Measurements from ENCODE around the gene SHE. TPM values are rescaled to one million over a fixed set of nuclear protein-coding genes. Genes with fewer than 3 reads are reported as not detected.

SHE gene
- total and polyA plus RNA-seq, 4 donors = 3.1 to 7.5 (median 4.7) TPM

DNA sequence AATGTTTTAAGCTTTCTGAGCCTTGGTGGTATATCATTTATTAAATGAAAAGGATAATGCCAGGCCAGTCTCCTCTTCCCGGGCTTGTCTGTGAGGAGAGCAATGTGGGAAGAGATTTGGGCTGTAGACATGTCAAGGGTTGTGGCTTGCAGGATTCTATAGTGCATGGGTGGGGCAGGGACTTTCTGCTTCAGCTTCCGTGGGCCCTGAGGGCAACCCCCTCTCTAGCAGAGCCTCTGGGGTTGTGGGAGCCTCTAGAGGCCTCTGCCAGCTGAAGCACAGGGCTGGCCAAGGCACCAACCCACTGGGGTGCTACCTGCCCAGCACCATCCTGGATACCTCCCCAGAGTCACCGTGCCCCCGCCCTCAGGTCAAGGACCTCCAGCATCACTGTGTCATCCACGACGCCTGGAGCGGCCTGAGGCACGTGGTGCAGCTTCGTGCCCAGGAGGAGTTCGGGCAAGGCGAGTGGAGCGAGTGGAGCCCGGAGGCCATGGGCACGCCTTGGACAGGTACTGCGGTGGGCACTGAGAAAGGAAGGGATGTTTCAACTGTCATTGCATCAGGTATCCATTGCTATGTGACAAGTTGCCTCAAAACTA, 66.5 kb downstream of the SHE start:
- H3K27me3 ChIP-seq (ENCODE audit: control insufficient read depth in 4 of 4, insufficient read depth in 4 of 4, low read length in 3 of 4) = no peaks in the 10 kb centered on the region
- H3K27ac ChIP-seq (ENCODE audit: low read depth in 1 of 2, low read length in 2 of 2) = peak overlapping the region in 1 of 2 donors; percentile 12
- no peak overlapping the region for H3K9ac ChIP-seq (ENCODE audit: low read depth in 1 of 2, low read length in 2 of 2)
- H3K36me3 ChIP-seq (ENCODE audit: control insufficient read depth in 4 of 4, insufficient read depth in 3 of 4, low read depth in 1 of 4, low read length in 3 of 4) = peaks cover 6 to 55% (median 40%) of the 10 kb centered on the region in 4 donors
- 82% methylated on average over 15 of the region's 15 CpGs for WGBS
- H3K4me1 ChIP-seq (ENCODE audit: control insufficient read depth in 4 of 4, insufficient read depth in 4 of 4, low read length in 3 of 4) = peaks cover 4 to 48% (median 28%) of the 10 kb centered on the region in 4 donors
- TF ChIP-seq, protein P1, sequence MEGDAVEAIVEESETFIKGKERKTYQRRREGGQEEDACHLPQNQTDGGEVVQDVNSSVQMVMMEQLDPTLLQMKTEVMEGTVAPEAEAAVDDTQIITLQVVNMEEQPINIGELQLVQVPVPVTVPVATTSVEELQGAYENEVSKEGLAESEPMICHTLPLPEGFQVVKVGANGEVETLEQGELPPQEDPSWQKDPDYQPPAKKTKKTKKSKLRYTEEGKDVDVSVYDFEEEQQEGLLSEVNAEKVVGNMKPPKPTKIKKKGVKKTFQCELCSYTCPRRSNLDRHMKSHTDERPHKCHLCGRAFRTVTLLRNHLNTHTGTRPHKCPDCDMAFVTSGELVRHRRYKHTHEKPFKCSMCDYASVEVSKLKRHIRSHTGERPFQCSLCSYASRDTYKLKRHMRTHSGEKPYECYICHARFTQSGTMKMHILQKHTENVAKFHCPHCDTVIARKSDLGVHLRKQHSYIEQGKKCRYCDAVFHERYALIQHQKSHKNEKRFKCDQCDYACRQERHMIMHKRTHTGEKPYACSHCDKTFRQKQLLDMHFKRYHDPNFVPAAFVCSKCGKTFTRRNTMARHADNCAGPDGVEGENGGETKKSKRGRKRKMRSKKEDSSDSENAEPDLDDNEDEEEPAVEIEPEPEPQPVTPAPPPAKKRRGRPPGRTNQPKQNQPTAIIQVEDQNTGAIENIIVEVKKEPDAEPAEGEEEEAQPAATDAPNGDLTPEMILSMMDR (IDR thresholded peaks at IDR 0.05; ENCODE audit: low read depth, low read length, missing input control) = no peak
- TF ChIP-seq SP1 (IDR thresholded peaks at IDR 0.05) (no peak), FOXA1 (IDR thresholded peaks at IDR 0.05) (no peak), NR2F2 (IDR thresholded peaks at IDR 0.05) (no peak), EGR1 (IDR thresholded peaks at IDR 0.05; ENCODE audit: low read depth in 2 of 2) (no peak), JUND (IDR thresholded peaks at IDR 0.05) (no peak), FOXA2 (IDR thresholded peaks at IDR 0.05) (no peak), YY1 (IDR thresholded peaks at IDR 0.05) (no peak)
- TF ChIP-seq, protein P2, sequence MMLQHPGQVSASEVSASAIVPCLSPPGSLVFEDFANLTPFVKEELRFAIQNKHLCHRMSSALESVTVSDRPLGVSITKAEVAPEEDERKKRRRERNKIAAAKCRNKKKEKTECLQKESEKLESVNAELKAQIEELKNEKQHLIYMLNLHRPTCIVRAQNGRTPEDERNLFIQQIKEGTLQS (IDR thresholded peaks at IDR 0.05) = no peak
- TF ChIP-seq, protein P3, sequence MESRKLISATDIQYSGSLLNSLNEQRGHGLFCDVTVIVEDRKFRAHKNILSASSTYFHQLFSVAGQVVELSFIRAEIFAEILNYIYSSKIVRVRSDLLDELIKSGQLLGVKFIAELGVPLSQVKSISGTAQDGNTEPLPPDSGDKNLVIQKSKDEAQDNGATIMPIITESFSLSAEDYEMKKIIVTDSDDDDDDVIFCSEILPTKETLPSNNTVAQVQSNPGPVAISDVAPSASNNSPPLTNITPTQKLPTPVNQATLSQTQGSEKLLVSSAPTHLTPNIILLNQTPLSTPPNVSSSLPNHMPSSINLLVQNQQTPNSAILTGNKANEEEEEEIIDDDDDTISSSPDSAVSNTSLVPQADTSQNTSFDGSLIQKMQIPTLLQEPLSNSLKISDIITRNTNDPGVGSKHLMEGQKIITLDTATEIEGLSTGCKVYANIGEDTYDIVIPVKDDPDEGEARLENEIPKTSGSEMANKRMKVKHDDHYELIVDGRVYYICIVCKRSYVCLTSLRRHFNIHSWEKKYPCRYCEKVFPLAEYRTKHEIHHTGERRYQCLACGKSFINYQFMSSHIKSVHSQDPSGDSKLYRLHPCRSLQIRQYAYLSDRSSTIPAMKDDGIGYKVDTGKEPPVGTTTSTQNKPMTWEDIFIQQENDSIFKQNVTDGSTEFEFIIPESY (IDR thresholded peaks at IDR 0.05) = no peak
- TF ChIP-seq, protein P4, sequence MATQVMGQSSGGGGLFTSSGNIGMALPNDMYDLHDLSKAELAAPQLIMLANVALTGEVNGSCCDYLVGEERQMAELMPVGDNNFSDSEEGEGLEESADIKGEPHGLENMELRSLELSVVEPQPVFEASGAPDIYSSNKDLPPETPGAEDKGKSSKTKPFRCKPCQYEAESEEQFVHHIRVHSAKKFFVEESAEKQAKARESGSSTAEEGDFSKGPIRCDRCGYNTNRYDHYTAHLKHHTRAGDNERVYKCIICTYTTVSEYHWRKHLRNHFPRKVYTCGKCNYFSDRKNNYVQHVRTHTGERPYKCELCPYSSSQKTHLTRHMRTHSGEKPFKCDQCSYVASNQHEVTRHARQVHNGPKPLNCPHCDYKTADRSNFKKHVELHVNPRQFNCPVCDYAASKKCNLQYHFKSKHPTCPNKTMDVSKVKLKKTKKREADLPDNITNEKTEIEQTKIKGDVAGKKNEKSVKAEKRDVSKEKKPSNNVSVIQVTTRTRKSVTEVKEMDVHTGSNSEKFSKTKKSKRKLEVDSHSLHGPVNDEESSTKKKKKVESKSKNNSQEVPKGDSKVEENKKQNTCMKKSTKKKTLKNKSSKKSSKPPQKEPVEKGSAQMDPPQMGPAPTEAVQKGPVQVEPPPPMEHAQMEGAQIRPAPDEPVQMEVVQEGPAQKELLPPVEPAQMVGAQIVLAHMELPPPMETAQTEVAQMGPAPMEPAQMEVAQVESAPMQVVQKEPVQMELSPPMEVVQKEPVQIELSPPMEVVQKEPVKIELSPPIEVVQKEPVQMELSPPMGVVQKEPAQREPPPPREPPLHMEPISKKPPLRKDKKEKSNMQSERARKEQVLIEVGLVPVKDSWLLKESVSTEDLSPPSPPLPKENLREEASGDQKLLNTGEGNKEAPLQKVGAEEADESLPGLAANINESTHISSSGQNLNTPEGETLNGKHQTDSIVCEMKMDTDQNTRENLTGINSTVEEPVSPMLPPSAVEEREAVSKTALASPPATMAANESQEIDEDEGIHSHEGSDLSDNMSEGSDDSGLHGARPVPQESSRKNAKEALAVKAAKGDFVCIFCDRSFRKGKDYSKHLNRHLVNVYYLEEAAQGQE (IDR thresholded peaks at IDR 0.05) = no peak
- no peak for DNase-seq (ENCODE audit: low spot score)
- H3K4me3 ChIP-seq (ENCODE audit: low read depth in 1 of 3, low read length in 3 of 3) = no peak overlapping the region
- no peaks in the 10 kb centered on the region for H3K9me3 ChIP-seq (ENCODE audit: control insufficient read depth in 4 of 4, low read length in 3 of 4)

DNA sequence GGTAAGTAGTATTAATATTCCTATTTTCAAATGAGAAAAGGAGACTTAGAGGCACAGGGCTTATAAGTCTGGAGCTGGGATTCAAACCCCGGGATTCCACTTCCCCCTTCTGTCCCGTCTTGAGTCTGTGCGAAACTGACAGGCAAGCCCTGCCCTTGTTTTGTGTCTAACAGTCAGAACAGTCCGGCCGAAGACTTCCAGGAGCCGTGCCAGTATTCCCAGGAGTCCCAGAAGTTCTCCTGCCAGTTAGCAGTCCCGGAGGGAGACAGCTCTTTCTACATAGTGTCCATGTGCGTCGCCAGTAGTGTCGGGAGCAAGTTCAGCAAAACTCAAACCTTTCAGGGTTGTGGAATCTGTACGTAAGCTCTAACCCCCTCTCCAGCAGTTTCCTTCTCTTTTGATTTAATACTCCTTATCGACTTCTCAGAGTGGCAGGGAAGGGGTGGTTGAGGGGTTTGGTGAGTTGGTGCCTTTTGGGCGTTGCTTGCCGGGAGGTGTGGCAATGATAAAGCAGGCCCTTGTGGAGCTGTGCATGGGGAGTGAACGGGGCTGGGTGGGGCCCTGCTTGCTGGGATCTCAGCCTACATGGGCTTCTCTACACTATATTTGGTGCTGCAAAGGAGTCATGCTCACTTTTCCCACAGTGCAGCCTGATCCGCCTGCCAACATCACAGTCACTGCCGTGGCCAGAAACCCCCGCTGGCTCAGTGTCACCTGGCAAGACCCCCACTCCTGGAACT, 67.7 kb downstream of the SHE start:
- no peak overlapping the region for H3K9ac ChIP-seq (ENCODE audit: low read depth in 1 of 2, low read length in 2 of 2)
- H3K27me3 ChIP-seq (ENCODE audit: control insufficient read depth in 4 of 4, insufficient read depth in 4 of 4, low read length in 3 of 4) = no peaks in the 10 kb centered on the region
- H3K4me1 ChIP-seq (ENCODE audit: control insufficient read depth in 4 of 4, insufficient read depth in 4 of 4, low read length in 3 of 4) = peaks cover 1 to 45% (median 25%) of the 10 kb centered on the region in 4 donors
- TF ChIP-seq SP1 (IDR thresholded peaks at IDR 0.05) (peak; percentile 9), FOXA1 (IDR thresholded peaks at IDR 0.05) (no peak), HNF4G (IDR thresholded peaks at IDR 0.05) (no peak), RAD21 (IDR thresholded peaks at IDR 0.05) (peak in 1 of 2 donors; percentile 13), YY1 (IDR thresholded peaks at IDR 0.05) (no peak), GABPA (IDR thresholded peaks at IDR 0.05 in 1 of 2, conservative IDR thresholded peaks at IDR 0.05 in 1 of 2) (no peak)
- TF ChIP-seq, protein P5, sequence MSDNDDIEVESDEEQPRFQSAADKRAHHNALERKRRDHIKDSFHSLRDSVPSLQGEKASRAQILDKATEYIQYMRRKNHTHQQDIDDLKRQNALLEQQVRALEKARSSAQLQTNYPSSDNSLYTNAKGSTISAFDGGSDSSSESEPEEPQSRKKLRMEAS (IDR thresholded peaks at IDR 0.05) = peak; percentile 19
- no peak overlapping the region for H3K4me3 ChIP-seq (ENCODE audit: low read depth in 1 of 3, low read length in 3 of 3)
- WGBS = 63% methylated on average over 18 of the region's 18 CpGs
- H3K27ac ChIP-seq (ENCODE audit: low read depth in 1 of 2, low read length in 2 of 2) = peak overlapping the region in 1 of 2 donors; percentile 16
- no peak for DNase-seq (ENCODE audit: low spot score)
- H3K9me3 ChIP-seq (ENCODE audit: control insufficient read depth in 4 of 4, low read length in 3 of 4) = no peaks in the 10 kb centered on the region
- H3K36me3 ChIP-seq (ENCODE audit: control insufficient read depth in 4 of 4, insufficient read depth in 3 of 4, low read depth in 1 of 4, low read length in 3 of 4) = peaks cover 5 to 67% (median 49%) of the 10 kb centered on the region in 4 donors

Measured in liver (tissue), 9 donors.